HG03159 (cell line): ENCODE results near the gene PPARGC1A.

Source experiments
- ATAC-seq: cut with Tn5 transposase; IDR thresholded peaks from one replicate; pipeline ENCODE4 v1.9.1; 2021; ENCODE audit warnings: mild to moderate bottlenecking, moderate library complexity; ENCODE audit not compliant: unreplicated experiment

The PPARGC1A gene

DNA sequence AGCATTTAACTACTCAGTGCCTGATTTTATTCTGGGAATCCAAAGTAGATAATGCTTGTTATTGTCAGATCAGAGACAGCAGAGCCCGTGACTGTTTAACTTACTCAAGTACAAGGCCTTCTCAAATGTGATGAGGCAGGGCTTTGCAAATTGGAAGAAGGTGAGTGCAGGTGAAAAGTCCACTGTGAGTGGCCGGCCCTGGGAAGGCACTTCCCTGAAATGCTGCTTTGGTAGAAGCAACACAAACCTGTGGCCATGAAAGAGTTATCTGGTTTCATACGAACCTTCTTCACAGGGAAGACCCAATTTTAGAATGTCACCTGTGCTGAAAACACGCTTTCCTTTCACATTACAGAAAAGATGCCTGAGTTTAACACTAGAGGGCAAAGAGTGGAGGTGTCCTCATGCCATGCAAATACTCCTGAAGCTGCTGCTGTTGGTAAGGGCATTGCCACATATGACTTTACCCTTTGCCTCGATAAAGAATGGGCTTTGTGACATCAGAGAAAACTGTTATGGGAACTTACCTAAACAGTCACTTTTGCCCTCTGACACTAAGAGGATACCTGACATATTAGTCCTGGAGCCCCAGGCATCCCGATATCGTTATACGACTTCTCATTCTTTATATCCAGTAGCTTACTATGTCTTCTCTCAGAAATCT is 8.0 kb downstream of the PPARGC1A start:
- no peak for ATAC-seq

DNA sequence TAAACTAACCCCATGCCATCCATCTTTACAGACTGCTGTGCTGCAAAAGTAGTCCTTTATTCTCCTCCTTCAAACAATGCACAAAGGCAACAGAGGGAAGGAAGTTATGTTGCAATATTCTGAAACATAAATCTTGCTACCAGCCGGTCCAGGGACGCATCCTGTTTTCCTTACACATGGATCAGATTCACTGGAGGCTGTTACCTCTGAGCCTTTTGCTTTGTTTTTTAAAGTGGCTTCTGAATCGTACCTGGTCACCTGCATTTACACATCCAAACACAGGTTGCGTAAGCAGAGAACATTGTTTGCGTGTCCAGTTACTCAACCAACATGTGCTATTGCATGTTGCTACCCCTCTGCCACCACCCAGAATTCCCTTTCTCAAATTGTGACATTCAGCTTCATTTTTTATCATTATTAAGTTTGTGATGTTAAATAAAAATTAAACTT is 8.8 kb downstream of the PPARGC1A start:
- no peak for ATAC-seq

DNA sequence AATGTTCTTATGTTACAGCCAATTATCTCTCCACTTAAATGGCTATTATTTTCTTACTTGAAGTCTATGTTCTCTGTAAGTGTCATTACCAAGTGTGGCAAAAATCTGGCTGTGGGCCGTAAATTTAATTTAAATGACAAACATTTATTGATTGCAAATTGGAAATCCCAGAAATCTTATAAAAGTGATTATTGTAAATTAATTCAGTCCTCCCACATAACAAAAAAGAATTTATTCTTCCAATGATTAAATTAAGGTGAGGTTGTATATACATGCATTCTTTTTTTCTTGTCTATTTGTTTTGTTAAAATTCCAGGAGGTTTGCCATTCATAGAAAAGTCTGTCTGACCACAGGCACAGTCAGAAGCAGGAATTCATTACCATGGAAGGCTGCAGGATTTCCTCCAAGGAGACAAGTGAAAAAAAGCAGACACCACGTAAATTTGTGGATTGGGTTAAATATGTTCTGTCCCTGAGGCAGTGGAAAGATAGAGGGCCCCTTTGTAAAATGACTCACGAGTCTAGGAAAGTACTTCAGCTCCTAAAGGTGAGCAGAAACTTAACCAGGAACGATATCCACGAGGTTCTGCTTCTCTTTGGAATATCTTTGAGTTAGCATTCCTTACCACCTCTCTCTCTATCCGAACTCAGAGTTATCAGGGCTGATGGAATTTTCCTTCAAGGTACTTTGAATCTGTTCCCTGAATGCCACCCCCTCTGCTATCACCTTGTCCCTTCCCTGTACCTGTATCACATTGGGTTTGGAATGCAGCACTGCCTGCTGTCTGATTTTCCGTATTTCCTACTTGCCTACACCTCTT is 10.7 kb downstream of the PPARGC1A start:
- no peak for ATAC-seq

DNA sequence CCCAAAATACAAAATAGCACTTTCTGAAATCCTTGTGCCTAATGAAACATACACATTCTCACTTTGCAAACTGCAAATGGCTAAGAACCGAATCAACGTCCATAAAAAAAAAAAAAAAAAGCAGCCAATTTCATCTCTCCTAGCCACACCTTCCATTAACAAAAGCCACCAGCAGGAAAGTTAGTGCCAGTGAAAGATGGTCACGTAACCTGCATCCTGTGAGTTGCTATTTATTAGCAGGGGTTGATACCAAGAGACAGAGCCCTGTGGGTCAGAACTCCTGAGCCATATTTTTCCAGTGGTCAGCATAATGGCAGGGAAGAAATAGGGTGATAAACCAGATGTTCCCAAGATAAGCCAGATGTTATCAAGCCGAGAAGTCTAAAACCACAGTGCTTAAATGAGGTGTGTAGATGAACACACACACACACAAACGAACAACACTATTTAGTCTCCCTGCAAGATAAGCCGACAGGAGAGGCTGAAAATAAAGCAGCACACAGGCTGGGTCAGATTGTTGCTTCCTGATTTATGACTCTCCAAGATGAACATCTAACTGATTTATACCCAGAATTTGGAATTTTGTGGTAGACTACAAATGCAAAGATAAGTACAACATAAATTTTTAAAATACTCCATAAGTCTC is 11.5 kb downstream of the PPARGC1A start:
- no peak for ATAC-seq

DNA sequence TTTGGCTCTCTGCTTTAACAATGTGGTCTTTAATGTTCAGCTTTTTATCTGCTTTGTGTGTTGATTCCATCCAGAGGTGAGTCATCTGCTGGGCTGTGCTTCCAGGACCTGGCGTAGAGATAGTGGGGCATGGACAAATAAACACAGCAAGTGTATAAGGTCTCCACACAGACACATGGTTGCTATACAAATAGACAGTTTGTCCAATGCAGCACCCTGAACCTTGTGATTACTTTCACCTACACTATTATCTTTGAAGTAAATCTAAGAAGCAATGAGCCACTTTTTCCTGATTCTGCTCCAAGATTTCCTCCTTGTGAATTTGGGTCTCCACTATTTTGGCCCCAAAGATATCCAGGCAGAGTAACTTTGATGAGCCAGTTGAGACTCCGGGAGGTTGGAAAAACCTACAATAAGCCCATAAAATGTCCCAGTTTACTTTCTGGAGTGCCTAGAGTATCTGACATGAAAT is 12.1 kb downstream of the PPARGC1A start:
- ATAC-seq: no peak

DNA sequence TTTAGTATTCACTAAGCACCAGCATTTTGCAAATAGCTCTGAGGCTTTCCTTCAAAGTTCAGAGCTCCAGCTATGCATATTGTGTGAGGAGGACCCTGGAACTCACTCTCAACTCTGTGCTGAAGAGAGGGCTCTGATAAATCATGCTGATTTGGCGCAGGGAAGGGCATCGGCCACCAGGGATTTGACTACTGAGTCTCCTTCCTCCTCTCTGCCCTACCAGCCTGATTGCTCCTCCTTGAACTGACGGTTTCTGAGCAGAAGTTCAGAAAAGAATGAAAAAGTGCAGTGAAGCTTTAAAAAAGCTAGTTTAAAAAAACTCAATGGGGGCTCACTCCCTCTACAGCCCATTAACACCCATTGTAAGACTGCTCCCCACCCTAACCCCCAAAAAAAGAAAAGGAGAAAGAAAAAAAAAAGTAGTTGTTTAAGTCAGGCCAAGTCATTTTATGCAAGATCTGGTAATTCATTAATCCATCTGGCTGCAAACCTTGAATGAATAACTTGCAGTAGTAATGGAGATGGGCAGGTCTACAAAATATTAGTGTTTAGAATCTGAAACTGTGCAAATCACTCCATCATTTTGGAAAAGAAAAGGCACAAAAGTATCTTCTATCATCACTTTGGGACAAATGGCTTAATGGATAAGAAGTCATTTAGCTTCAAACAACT is 13.3 kb downstream of the PPARGC1A start:
- ATAC-seq: no peak

DNA sequence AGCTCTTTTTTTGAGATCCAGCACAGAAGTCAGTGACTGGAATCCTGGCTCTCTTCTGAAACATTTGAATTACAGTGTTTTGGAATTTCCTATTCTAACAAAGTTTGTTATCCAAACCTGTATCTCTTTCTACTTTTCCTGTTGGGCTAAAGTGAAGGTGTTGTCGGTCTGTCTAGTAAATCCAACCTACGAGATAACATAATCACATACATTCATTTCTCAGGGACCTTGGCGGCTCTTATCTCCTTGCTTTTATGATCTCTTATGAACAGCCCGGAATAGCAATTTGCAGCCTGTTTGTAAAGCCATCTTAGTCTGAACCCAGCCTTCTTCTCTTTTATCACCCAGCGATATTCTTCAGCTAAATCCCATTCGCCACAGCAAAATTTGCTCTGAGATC is 14.5 kb downstream of the PPARGC1A start:
- no peak for ATAC-seq

DNA sequence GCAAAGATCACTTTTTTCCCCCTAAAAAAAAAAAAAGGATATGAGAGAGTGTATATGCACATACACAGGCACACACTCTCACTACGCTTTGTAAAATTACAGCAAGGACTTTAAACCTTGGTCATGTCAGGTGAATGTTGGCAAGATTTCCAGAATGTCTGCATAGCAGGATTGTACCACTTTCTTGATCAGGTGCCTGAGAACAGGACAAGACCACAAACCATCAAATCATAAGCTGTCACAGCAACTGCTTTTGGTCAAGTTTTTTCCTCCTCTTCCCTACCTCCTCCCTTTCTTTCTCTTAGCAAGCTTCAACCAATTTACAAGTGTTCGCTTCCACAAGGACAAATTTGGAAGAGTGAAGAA is 15.3 kb downstream of the PPARGC1A start:
- no peak for ATAC-seq

DNA sequence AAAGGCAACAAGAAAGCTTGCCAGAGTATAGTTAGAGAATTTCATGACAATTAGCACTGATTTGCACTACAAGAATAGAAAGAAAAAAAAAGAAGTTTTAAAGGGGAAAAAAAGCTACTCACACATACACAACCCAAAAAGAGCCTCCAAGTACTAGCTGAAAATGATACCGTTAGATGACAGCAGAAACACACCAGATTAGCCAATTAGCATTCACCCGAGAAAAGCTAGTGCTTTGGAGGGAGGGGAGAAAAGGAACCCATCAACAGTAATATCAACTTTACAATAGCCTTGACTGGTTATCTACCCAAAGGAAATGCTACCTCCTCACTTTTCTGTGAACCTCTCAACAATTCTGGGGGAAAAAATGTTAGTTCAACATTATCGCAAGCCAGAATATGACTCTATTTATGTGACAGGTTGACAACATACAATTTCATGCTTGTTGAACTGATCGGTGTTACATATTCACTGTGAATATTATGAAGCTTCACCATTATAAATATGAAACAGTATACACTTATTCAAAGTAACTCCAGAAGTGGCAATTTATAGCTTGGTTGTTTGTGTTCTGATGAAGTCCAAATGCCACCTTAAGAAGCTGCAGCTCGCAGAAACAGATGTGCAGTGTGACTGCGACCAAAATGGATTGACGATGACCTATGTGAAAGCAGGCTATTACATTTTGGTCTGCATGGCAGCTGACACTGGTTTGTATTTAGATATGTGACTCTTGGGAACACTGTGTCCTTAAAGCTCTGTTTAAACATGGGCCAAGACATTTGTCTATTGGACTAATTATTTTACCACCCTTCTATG is 15.9 kb downstream of the PPARGC1A start:
- no peak for ATAC-seq

DNA sequence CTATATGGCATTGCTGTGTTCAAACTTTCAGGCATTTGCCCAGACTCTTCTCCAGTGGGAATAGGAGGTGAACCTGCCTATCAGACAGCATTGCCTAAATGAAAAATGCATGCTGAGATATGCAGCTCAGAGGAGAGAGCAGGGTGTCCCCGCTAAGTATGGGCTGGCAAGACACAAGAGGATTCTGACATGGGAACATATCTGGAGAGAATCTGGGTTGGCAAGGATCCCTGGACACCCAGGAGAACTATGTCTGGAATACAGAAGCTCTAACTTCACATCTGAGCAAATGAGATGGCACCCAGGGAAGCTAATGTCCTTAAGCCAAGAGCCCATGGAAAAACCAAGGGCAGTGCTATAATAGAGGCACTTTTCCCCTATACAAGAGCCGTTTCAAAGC is 18.4 kb downstream of the PPARGC1A start:
- ATAC-seq: no peak

DNA sequence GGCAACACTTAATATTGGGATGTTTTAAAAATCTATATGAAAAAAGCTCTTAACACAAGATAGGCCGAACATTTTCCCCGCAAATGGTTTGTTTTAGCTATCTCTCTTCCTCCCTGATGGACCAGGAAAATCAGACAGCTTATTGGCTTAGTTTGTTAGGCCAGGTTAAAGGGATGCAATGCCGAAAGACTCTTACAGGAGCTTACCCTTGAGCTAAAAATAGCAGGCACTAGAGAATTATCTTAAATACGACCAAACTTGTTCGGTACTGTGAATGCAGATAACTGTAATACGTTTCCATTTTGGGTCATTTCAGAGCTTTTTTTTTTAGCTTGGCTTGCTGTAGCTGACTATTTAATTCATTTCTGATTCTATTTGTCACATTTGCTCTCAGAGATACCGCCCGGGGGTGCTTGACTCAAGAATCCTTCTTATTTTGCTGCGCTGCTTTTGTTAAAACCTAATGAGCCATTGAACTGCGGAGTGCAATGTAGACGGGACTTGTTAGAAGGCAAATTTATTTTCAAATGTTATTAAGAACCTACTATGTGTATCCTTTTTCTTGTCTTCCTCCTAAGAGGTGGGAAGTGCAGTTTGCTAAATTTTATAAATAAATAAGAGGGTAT is 23.3 kb downstream of the PPARGC1A start:
- no peak for ATAC-seq

DNA sequence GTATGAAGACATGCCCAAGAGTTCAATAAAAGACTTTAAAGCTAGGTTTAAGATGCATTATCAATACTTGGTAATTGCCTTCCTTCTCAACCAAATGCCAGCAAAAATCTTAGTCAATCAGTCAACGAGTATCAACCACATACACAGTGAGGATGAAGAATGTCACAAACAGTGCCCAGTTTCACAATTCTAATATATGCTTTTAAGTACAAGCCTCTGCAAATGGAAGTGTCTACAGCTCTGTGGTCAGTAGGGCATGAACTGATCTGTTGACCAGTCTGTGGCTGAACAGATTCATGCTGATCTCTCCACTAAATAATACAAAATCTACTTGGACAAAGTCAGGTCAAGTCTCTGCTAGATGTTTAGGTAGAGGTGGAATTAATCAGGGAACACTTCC is 27.9 kb downstream of the PPARGC1A start:
- no peak for ATAC-seq

DNA sequence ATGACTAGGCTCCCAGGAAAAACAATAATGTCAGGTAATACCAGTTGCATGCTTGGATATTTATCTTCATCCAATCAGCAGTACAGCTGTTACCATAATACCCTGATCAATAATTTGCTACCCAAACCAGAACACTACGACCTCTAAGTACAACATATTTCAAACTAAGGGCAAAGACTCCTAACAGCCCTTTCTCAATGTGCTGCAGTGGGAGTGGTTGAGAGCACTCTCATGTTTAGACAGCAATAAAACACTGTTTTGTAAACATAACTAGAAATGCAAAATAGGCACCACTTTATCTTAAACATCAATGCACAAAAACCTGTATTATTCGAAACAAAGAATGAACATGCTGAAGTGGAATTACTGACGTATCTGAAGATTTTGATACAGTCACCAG is 28.9 kb downstream of the PPARGC1A start:
- ATAC-seq: no peak

DNA sequence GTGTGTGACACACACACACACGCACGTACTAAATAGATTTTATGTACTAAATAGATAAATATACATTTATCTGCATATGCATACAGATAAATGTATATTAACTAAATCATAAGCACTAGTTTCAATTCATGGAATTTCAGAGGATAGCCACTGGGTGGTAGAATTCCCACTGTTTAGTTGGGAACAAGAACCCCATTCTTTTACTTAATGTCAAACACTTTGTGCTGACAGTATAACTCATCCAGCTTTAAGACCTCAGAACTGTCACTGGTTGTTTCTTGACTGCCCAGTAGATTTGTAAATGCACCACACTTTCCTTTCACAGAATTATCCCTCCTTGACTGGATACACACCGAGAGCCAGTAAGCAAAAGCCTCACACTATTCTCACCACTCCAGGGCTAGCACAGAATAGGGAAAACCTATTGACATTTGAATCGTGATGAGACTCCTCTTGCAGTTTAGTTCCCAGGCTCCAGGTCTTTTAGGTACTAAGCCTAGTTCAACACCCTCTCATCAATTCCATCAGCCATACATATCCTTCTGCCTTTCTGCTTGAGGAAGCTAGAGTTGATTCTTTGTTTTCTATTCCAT is 32.4 kb downstream of the PPARGC1A start:
- no peak for ATAC-seq

DNA sequence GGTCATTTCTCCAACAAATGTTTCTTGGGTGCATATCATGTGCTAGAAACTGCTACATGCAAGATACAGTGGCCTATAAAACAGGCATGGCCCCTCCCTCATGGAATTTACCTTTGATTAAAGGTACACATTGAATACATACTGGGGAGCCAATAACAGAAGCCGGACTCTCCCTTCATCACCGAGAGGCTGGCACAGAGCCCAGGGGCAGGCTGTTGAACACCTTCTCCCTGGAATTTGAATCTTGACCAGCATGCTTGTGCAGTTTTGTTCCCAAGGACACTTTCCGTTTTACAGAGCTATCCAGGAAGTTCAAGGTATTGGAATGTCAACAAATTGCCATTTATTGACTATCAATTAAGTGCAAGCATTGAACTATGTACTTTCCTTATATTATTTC is 33.2 kb downstream of the PPARGC1A start:
- ATAC-seq: no peak

DNA sequence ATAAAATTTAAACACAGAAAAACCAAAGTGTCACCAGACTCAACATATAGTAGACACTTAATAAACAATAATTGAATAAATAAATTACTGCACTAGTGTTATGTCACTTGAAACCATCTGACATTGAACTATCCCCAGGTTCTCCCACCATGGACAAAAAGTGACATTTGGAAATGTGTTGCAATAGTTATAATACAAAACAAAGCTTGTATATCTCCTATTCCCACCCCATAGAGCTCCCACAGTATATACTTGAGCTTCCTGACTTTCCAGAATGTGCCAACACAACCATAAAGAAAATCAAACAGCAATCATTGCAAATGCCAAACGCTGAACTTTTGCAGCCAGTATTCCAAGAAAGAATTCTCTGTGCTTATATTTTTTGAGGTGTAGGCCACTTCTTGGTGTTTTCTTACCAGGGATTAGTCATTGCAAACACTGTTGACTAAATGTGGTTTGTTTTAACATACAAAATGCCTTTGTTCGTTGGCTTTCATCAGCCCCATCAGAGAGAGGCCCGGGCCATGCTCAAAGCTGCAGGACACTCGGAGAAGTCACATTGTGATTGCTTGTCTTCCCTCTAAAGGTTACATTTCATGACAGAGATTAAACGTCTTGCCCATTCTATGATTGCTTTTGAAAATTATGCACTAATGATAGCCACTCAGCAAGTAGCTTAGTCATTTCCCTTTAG is 33.8 kb downstream of the PPARGC1A start:
- ATAC-seq: no peak

DNA sequence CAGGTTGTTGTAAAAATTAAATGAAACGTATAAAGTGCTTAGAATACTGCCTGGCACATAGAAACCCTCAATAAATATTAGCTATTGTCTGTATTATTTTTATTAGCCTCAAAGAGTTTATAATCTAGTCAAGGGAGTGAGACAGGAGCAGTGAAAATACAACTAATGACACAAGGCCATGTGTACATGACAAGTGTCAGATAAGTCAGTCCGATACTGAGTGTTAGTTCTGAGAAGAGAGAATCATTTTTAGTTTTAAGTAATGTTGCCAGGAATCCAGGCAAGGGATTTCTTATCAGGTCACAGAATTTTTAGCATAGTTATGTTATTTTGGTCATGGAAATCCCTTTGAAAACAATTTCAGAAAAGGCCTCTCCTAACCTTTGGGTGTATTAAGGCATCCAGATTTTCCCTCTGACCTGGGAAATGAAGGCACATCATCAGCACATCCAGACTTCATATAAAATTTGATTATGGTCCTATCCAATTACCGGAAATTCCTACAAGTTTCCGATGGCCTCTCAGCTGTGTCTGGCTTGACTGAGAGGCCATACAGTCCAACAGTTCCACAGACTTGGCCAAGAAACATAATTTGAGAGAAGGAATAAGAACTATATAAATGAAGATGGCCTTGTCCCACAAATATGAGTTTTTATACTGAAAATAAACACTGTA is 35.7 kb downstream of the PPARGC1A start:
- no peak for ATAC-seq

DNA sequence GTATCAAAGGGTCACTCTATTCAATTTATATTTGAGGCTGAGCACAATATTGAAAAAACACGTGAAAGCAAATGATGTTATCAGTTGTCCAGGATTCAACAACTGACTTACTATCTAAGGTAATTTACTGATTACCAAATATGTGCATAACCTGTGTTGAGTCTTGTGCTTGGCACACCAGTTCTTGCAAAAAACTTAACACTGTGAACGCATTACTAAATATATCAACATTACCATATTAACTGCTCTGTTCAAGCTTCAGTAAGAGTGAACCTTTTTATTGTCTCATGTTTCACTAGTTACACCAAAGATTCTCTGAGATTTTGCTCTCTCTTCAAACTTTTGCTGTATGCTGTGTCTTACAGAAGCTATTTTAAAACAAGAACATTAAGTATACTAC is 38.4 kb downstream of the PPARGC1A start:
- no peak for ATAC-seq

DNA sequence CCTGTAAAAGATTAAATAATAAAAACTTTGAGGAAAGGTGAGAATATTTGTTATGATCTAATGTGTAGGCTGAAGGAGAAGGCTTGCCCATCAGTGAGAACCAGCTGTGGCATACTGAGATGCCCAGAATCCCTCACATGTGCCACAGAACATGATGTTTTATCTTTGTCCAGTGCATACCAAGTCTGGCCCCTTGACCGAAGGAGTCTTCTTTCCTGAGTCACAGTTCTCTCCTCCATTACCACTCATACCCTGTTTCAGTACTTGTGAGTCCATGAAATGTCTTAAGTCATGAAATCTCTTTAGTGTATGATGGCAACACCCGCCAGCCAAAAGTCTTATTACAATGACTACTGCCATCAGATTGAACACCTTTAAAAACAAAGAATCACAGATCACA is 42.7 kb downstream of the PPARGC1A start:
- no peak for ATAC-seq
